GM08714 (cell line): ENCODE data around the gene PLEK.

Experiments
- H3K4me3 ChIP-seq: fragments of 200-500 bp; sonication (Bioruptor generic); 2 replicates; pipeline ENCODE4 v1.5.1; 2014; ENCODE audit warnings: mild to moderate bottlenecking, low read length, inconsistent platforms
- ZNF274 ChIP-seq: IDR thresholded peaks from 2 replicates; pipeline ENCODE4 v1.6.1; 2012; ENCODE audit warnings: mild to moderate bottlenecking, low read depth, low read length

PLEK gene

GRCh38 chr2:68425503-68425902 lies 60.4 kb downstream of the PLEK start:
- TF ChIP-seq ZNF274, result no peak
- H3K4me3 ChIP-seq, result no peak overlapping the region

DNA sequence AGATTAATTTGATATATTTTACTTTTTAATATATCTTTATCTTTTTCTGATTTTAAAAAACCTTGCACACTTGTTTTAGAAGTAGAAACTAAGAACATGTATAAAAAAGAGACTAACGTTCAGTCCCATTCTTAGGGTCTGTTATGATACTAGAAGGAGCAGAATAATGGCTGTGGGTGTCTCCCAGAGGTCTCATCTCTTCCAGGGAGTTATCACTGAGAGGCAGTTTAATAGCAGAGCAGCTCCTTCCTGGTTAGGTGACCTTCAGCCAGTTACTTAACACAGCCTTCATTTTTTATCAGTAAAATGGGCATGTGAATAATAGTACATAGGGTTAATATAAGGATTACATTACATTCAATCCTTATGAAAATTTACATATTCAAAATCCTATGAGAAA lies 61.4 kb downstream of the PLEK start:
- TF ChIP-seq ZNF274, result no peak
- H3K4me3 ChIP-seq, result no peak overlapping the region

- no peak overlapping the region; the same call in 1 of the 2 replicates for H3K4me3 ChIP-seq
- no peak for TF ChIP-seq ZNF274
Measured at GRCh38 chr2:68426848-68427579, 61.9 kb downstream of the PLEK start.

- no peak for TF ChIP-seq ZNF274
- H3K4me3 ChIP-seq, result no peak overlapping the region
Measured at GRCh38 chr2:68428126-68428525, 63.0 kb downstream of the PLEK start.

GRCh38 chr2:68428746-68429145 lies 63.7 kb downstream of the PLEK start:
- H3K4me3 ChIP-seq, result no peak overlapping the region
- no peak for TF ChIP-seq ZNF274

GRCh38 chr2:68429311-68429826 lies 64.3 kb downstream of the PLEK start:
- TF ChIP-seq ZNF274, result no peak
- H3K4me3 ChIP-seq, result no peak overlapping the region

DNA sequence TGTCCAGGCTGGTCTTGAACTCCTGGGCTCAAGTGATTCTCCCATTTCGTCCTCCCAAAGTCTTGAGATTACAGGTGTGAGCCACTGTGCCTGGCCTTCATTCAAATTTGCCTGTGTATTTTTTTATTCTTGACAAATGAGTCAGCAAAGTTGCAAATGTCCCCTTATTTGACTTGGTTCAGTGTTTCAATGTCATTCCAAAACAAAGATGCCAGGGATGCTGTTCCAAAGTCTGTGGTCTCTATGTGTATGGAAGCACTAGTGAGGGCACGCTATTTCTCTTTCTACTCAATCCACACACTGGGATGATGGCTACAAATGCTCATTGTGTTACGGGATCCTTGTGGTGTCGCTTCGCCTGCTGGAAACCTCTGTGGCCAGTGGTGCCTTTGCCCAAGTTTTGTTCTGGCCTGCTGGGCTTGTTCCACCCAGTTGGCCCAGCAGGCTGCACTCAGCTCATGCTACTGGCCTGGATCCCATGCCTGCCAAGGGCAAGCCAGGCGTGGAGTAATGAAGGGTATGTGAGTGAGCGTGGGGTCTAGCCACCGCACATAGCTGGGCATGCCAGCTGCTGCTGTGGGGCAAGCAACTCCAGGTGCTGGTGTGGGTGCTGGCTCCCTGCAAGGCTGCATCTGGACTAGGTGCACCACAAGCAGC lies 66.4 kb downstream of the PLEK start:
- H3K4me3 ChIP-seq, result no peak overlapping the region
- no peak for TF ChIP-seq ZNF274

DNA sequence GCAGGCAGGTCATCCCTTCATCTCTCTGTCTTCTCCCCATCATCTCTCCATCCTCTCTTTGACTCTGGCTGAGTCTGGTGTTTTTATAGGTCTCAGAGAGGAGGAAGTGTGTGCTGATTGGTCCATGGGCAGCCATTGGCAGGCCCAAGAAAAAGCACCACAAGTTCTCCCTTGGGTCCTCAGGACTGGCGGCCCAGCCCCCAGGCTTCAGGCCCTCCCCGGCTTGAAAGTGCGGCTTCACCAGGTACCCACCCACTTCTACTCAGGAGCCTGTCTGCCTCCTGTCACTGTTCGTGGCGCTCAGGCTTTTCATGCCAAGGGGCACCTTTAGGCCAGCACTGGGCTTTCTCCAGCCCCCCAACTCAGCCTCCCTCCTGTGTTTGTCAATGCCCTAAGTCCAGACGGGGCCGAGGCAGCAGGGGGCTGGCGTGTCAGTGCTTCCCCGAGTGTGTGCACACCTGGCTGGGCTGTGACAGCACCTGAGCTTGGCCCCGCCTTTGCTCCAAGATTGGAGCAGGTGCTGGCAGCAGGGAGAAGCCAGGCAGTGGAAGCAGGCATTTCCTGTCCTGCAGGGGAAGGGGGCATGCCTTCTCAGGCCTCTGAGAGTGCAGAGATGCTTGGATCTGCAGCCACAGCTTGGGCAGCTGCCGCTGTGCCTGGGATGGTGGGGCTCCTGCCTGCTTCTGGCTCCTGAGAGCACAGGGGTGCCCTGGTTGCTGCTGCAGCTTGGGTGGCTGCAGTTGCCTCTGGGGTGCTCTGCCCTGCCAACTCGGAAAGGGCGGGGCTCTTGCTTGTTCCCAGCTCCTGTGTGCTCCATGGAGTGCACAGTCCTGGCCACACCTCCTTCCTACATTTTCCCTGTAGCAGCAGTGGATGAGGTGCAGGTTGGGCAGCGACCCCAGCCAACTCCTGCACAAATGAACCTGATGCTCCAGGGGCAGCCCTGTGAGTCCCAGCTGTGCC lies 67.9 kb downstream of the PLEK start:
- TF ChIP-seq ZNF274, result no peak
- H3K4me3 ChIP-seq, result no peak overlapping the region

DNA sequence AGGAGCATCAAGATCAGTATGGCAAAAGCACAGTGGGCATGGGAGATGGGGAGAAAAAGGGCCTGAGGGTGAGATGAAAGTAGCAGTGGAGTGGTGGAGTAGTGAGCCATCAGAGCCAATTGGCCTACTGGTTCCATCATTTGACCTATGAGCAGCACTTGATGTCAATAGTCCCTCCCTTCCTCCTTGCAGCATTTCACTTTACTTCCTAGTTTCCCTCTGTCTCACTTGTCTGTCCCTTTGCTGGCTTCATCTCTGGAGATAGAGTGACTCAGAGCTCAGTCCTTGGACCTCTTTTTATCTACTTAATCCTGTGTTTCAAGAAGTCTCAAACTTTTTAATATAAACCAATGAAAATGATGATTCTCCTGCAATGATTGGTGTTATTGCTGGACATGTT lies 69.9 kb downstream of the PLEK start:
- no peak for TF ChIP-seq ZNF274
- H3K4me3 ChIP-seq, result no peak overlapping the region

DNA sequence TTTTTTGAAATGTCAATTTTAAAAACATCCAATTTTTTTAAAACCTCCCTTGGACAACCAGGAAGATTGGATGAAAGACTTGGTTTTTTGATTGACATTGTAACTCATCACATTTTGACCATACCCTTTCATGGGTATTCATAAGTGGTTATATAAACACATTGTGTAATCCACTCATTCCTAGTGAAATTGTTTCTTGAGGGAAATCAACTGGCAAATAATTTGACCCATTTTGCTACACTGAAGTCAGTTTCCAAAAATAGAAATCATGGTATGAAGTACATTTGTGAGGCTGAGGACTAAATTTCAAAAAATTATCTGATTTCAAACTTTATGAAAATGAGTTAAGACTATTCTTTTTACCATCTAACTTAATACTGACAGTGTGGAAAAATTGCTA lies 70.5 kb downstream of the PLEK start:
- TF ChIP-seq ZNF274, result no peak
- H3K4me3 ChIP-seq, result no peak overlapping the region

- no peak for TF ChIP-seq ZNF274
- H3K4me3 ChIP-seq, result no peak overlapping the region
Measured at GRCh38 chr2:68436270-68436669, 71.2 kb downstream of the PLEK start.

GRCh38 chr2:68438455-68439303 lies 73.6 kb downstream of the PLEK start:
- TF ChIP-seq ZNF274, result no peak
- peak overlapping the region; percentile 42; the same call in 1 of the 2 replicates for H3K4me3 ChIP-seq
